Neuron (in vitro differentiated cells): ENCODE results near the gene REXO1.
A peak's percentile ranks its signal among the peaks of the same experiment; 100 is the strongest.
"Not testable (repeated sequence)": the region's sequence is repeated elsewhere in the genome, so short reads cannot be mapped to it uniquely, and the experiment has no call there.

Experiments
- H2AFZ ChIP-seq: one replicate; pipeline ENCODE4 v1.6.1; 2013; ENCODE audit warnings: low read depth, mild to moderate bottlenecking, inconsistent platforms, low read length, moderate library complexity
- H3K27me3 ChIP-seq: one replicate; pipeline ENCODE4 v1.6.1; 2013; ENCODE audit warnings: low read length; ENCODE audit not compliant: insufficient read depth
- H3K36me3 ChIP-seq: one replicate; pipeline ENCODE4 v1.6.1; 2013; ENCODE audit warnings: low read length; ENCODE audit not compliant: insufficient read depth
- H3K4me1 ChIP-seq: one replicate; pipeline ENCODE4 v1.6.1; 2013; ENCODE audit warnings: low read length; ENCODE audit not compliant: insufficient read depth
- H3K4me3 ChIP-seq: 2 replicates; pipeline ENCODE4 v1.5.1; 2013; ENCODE audit warnings: mild to moderate bottlenecking, low read length, moderate library complexity
- H3K9me3 ChIP-seq: one replicate; pipeline ENCODE4 v1.6.1; 2013; ENCODE audit warnings: low read length

The REXO1 gene

DNA sequence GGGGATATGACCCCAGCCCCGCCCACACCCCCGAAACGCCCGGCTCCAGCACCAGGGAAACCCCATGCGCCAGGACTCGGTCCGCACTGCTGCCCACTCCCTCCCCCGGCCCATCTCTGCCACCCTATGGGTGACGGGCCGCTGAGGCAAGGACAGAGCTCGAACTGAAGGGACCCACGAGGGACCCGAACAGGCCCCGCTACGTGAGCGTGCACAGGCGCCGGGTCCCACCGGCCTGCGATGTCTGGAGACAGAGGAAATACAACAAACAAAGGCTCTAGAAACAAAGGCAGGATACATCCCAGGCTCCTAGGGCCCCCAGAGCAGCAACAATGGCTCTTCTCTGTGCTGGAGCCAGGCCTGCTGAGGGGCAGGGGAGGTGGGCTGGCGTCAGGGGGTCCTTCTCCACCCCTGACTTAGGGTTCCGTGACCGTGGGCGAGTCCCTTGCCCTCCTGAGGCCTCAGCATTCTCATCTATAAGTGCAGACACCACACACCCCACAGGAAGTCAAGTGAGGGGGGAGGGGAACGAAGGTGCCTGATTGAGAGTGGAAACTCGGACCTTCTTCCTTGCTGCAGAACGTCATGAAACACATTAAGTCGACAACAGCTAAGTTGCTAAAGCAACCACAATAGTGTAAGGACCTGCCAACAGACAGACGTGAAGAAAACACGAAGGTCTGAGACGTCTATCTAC, 34.0 kb upstream of the REXO1 start:
- Histone ChIP-seq H3K4me1 (peaks cover 33% of the 10 kb centered on the region), H3K4me3 (no peak overlapping the region)

GRCh38 chr19:1881393-1882088, 33.3 kb upstream of the REXO1 start:
- not testable (repeated sequence) for H3K4me3 ChIP-seq, H3K9me3 ChIP-seq, H3K36me3 ChIP-seq, H2AFZ ChIP-seq, H3K27me3 ChIP-seq
- H3K4me1 ChIP-seq: peaks cover 32% of the 10 kb centered on the region

More for the DNA sequence above, 34.0 kb upstream of the REXO1 start:
- Histone ChIP-seq H3K27me3 (no peaks in the 10 kb centered on the region), H3K9me3 (no peaks in the 10 kb centered on the region), H2AFZ (no peak overlapping the region), H3K36me3 (peaks cover 7% of the 10 kb centered on the region)

- Histone ChIP-seq H2AFZ (no peak overlapping the region), H3K9me3 (no peaks in the 10 kb centered on the region), H3K36me3 (peaks cover 7% of the 10 kb centered on the region), H3K4me1 (peaks cover 36% of the 10 kb centered on the region), H3K4me3 (no peak overlapping the region), H3K27me3 (no peaks in the 10 kb centered on the region)
Measured at GRCh38 chr19:1880611-1881392, 32.5 kb upstream of the REXO1 start.

- not testable (repeated sequence) for H3K27me3 ChIP-seq, H3K4me3 ChIP-seq, H3K9me3 ChIP-seq, H3K36me3 ChIP-seq, H2AFZ ChIP-seq
- peaks cover 37% of the 10 kb centered on the region for H3K4me1 ChIP-seq
Measured at GRCh38 chr19:1879982-1880381, 31.7 kb upstream of the REXO1 start.

DNA sequence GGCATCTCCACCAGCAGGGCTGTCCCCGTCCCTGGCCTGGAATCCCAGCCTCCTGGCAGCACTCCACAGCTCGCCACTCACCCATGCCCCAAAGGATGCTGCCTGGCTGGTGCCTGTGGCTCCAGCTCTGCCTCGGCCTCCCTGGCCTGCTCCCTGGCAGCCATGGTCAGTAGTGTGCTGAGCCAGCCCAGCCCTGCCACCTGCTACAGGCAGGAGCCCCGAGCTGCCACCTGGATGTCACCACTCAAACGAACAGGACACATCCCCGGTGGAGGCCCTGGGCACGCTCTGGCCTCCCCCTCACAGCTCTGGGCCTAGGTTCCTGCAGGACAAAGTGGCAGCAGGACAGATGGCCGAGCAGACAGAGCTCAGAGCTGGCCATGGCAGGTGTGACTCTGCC, 30.3 kb upstream of the REXO1 start:
- not testable (repeated sequence) for H2AFZ ChIP-seq, H3K4me3 ChIP-seq, H3K9me3 ChIP-seq, H3K27me3 ChIP-seq
- H3K4me1 ChIP-seq: peaks cover 39% of the 10 kb centered on the region
- H3K36me3 ChIP-seq: peaks cover 10% of the 10 kb centered on the region

DNA sequence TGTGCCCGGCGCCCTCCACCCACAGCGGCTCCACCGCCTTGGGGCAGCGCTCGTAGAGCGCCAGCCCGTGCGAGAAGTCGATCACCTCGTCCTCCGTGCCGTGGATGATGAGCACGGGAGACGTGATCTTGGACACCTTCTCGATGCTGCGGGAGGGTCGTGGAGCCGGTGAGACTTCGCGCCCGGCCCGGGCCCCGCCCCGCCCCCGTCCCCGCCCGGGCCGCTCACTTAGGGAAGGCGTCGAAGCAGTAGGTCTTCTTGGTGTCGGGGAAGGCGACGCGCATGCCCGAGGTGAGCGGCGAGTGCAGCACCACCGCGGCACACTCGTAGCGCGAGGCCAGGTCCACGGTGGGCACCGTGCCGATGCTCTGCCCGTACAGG, 29.0 kb upstream of the REXO1 start:
- Histone ChIP-seq H3K36me3 (peaks cover 12% of the 10 kb centered on the region), H3K4me1 (peaks cover 26% of the 10 kb centered on the region)
- not testable (repeated sequence) for H3K4me3 ChIP-seq, H2AFZ ChIP-seq, H3K27me3 ChIP-seq, H3K9me3 ChIP-seq

DNA sequence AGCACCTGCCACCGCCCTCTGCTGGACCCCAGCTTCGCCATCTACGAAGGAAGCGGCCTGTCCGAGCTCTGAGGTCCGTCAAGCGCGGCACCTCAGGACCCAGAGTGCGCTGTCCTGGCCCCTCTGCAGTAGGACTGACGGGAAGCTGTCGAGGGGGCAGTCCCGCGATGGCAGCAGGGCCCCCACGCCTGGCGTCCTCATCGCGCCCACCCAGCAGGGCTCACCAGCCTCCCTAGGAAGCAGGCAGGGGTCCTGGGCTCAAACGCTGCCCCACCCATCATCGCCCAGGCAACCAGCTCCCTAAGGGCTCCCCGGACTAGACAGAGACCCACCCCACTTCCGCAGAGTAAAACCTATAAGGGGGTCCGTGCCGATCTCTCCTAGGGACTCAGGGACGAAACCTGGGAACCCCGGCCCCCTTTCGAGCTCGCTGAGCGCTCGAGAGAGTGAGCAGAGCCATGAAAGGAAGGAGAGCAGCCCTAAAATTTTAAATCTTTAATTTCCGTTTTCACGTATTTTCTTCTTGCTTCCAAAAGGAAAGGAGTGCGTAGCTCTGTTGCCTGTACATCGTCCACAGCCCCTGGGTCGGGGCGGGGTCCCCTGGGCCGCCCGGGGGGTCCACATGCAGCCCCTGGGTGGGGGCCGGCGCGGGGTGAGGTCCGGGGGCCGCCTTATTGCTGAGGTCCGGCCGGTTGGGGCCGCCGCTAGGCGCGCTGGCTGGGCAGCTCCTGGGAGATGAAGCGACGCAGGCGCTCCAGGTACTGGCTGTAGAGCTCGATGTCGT, 28.4 kb upstream of the REXO1 start:
- peak overlapping the region; percentile 89 for H3K4me3 ChIP-seq
- H3K9me3 ChIP-seq, H2AFZ ChIP-seq, H3K27me3 ChIP-seq: not testable (repeated sequence)
- H3K4me1 ChIP-seq: peaks cover 21% of the 10 kb centered on the region
- peaks cover 12% of the 10 kb centered on the region for H3K36me3 ChIP-seq

DNA sequence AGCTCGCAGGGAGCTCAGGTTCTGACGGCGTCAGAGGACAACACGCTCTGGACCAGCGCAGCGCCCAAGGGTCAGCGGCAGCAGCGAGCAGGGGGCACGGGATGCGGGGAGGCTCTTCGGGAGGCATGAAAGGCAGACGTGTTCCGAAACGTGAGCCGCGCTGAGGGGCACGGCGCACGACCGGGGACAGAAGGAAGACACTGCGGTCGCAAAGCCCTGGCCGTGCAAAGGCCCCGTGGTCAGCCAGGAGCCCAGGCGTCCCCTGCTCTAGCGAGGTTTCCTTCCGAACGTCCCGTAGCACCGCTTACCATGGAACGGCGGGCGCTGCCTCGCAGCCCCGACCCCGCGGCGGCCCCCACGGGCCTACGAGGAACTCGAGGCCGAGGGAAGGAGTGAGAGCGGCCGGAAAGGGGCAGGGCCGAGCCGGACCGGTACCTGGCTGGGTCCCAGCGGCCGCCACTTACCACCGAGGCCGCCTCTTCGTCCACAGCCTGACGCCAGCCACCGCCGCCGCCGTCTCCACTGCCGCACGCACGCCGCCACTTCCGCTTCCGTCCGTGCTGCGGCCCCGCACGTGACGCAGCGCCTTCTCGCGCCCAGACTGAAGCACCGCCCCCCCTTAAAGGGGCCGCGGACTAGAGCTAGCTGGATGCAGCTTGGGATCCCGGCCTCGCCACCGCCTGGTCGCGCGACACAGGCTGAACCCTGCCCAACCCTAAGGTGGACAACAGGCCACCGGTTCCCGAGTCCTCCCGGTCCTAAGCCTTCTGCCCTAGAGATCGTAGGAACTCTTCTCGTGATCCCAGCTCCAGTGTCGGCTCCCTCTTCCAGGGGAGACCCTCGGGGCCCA, 27.6 kb upstream of the REXO1 start:
- Histone ChIP-seq H3K36me3 (peaks cover 14% of the 10 kb centered on the region), H3K4me3 (peak overlapping the region; percentile 89), H2AFZ (no peak overlapping the region), H3K4me1 (peaks cover 21% of the 10 kb centered on the region), H3K9me3 (no peaks in the 10 kb centered on the region), H3K27me3 (no peaks in the 10 kb centered on the region)

GRCh38 chr19:1875265-1875645, 27.0 kb upstream of the REXO1 start:
- not testable (repeated sequence) for H2AFZ ChIP-seq, H3K9me3 ChIP-seq, H3K27me3 ChIP-seq
- H3K4me1 ChIP-seq: peaks cover 21% of the 10 kb centered on the region
- H3K4me3 ChIP-seq: peak overlapping the region; percentile 89
- peaks cover 14% of the 10 kb centered on the region for H3K36me3 ChIP-seq

DNA sequence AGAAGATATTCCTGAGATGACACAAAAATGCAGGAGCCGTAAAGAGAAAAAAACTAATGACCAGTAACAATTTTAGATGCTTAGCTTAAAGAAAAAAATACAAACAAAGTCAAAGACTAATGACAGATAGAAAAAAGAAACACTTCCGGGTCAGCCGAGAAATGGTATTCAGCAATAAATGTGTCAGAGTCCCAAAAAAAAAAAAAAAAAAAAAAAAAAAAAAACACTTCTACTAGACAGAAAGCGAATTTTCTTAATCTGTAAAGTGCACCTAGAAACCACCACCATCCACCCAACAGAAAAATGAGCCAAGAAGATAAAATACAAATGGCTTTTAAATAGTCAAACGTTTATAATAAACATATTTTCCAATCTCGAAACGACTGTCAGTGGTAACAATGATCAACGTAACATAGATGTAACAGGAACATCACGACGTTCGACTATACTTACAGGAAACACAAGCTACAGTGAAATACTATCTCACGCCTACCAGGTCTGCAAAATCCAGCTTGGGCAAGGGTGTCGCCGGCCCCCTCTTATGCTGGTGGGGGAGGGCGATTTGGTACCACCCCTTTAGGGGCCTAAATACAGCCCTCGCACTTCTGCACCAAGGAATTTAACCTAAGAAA, 26.4 kb upstream of the REXO1 start:
- Histone ChIP-seq H3K36me3 (peaks cover 13% of the 10 kb centered on the region), H2AFZ (no peak overlapping the region), H3K9me3 (no peaks in the 10 kb centered on the region), H3K4me3 (peak overlapping the region; percentile 89), H3K4me1 (peaks cover 21% of the 10 kb centered on the region), H3K27me3 (no peaks in the 10 kb centered on the region)

GRCh38 chr19:1873524-1874473, 25.5 kb upstream of the REXO1 start:
- H2AFZ ChIP-seq: no peak overlapping the region
- peaks cover 21% of the 10 kb centered on the region for H3K4me1 ChIP-seq
- no peaks in the 10 kb centered on the region for H3K9me3 ChIP-seq
- no peaks in the 10 kb centered on the region for H3K27me3 ChIP-seq
- H3K36me3 ChIP-seq: peaks cover 13% of the 10 kb centered on the region
- peak overlapping the region; percentile 89 for H3K4me3 ChIP-seq
